Psoas muscle (tissue), 8 donors: ENCODE data around the gene MUC5B. TPM values are rescaled to one million over a fixed set of nuclear protein-coding genes. Genes with fewer than 3 reads are reported as not detected.

Source experiments
- ATAC-seq, 4 donors: fragments of 200-7000 bp; cut with Tn5 transposase; one replicate each; pipeline ENCODE4 v1.9.1; 2020; ENCODE audit warnings: moderate library complexity in 3 of 4, mild to moderate bottlenecking in 2 of 4
- DNase-seq, 2 donors: peaks; one replicate each; pipeline ENCODE4 v3.0.0-alpha.2; 2020
- H3K27ac ChIP-seq: fragments of 200-600 bp; one replicate; pipeline ENCODE4 v1.8.0; 2022
- H3K27me3 ChIP-seq, 3 donors: fragments of 200-600 bp in 1 of 3; one replicate each; pipeline versions ENCODE4 v1.6.1 to v1.8.0; 2013 to 2022; ENCODE audit warnings: low read length in 2 of 3, mild to moderate bottlenecking in 2 of 3, moderate library complexity in 1 of 3; ENCODE audit not compliant: insufficient read depth in 3 of 3
- H3K36me3 ChIP-seq, 2 donors: fragments of 200-600 bp in 1 of 2; one replicate each; pipeline versions ENCODE4 v1.6.1 to v1.8.0; 2013 to 2022; ENCODE audit warnings: low read depth in 1 of 2, mild to moderate bottlenecking in 1 of 2, moderate library complexity in 1 of 2; ENCODE audit not compliant: insufficient read depth in 1 of 2
- H3K4me1 ChIP-seq: fragments of 200-600 bp; one replicate; pipeline ENCODE4 v1.8.0; 2022
- H3K4me3 ChIP-seq: fragments of 200-600 bp; one replicate; pipeline ENCODE4 v1.8.0; 2022; ENCODE audit warnings: mild to moderate bottlenecking
- H3K9me3 ChIP-seq: fragments of 200-600 bp; one replicate; pipeline ENCODE4 v1.8.0; 2022
- WGBS, 3 donors: extraction: QIAGEN DNeasy Blood & Tissue Kit; methylation state at CpG; one replicate each; pipeline versions ENCODE4 v1.1.6 to v1.1.7; 2013; 5-methylcytosine and 5-hydroxymethylcytosine counted together
- intact Hi-C, 2 donors: fragments of 100-400 bp; cut with DNase I; formaldehyde crosslinking; loops; one replicate each; pipeline versions ENCODE4 v1.11.0 to v1.14.2; 2022
- polyA plus RNA-seq, 3 donors: library from polyadenylated mRNA; stranded (reverse); fragments of 200-250 nt; gene quantifications; one replicate each; pipeline ENCODE4 v1.2.3, GENCODE V29; 2013
- total RNA-seq, 4 donors: library from RNA; stranded (reverse); fragmentation: NEBNext Ultra II Directional in 2 of 4; extraction: Animal tissue kit (Norgen Biotek cat#: 25700) in 2 of 4; gene quantifications; one replicate each; pipeline versions ENCODE4 v1.2.1 to v1.2.4, GENCODE V29; 2021 to 2023
- TF ChIP-seq, protein P1 (sequence below): fragments of 200-600 bp; IDR thresholded peaks from one replicate; pipeline ENCODE4 v1.8.0; 2022; ENCODE audit warnings: antibody characterized with exemption
- donor health status: healthy with polysubstance abuse.
- donor health status: DM: no; HTN: no; CAD: no; lungs with moderate emphysema.
- donor health status: Bipolar disorder and iron deficiency.
- donor health status: healthy.
- donor health status: DM: yes; HTN: yes; CAD: no.
- donor health status: DM: no; HTN: no; CAD: no.
- donor health status: DM: no; HTN: no; CAD: no.
- donor health status: DM: yes; HTN: yes; CAD: no.

Gene MUC5B
- total and polyA plus RNA-seq, 7 donors, result under 0.01 to 0.41 (median 0.11) TPM; not detected in 3

DNA sequence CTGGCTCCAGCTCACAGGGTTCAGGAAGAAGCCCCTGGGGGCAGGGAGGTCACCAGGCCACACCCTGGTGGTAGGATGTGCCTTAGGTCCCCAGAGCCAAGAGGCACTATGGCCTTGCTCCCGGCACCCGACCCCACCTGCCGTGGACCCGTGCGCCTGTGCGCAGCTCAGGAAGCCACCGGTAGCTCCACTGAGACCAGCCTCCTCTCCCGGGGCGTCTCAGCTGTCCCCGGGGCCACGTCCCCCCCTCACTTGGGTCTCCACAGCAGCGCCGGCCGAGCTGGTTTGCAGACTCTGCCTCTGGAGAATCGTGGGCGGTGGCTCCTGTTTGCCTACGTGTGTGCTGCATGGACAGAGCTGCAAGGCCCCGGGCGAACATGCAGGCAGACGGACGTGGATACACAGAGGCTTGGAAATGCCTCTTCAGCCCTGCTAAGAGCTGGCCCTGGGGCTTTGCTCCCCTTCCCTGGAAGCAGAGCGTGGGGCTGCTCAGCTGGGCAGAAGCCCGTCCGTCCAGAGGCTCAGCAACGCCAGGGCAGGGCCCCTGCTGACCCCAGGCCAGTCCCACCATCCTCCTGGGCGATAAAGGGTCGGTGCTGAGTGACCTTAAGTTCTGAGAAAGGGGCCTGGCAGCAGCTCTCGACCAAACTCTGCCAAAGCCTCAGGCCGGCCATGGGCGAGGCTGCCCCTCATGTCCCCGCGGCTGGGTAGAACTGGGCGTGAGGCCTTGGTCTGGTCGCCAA is 15.3 kb upstream of the MUC5B start:
- intact Hi-C loops, result loop anchor here in 1 of 2 donors (10.0 kb wide), 2 partner anchors 177 to 367 kb away; partner anchors contain the start of genes BRSK2 and DUSP8
- Histone ChIP-seq H3K36me3 (no peaks in the 10 kb centered on the region), H3K27me3 (peaks cover 0 to 17% (median 7%) of the 10 kb centered on the region in 3 donors), H3K4me1 (no peaks in the 10 kb centered on the region), H3K9me3 (peaks cover 14% of the 10 kb centered on the region), H3K4me3 (no peak overlapping the region), H3K27ac (no peak overlapping the region)
- DNase-seq (peak in 1 of 2 donors; percentile 7), ATAC-seq (no peak)
- 82% methylated on average over 30 to 34 of the region's 34 CpGs for WGBS, 3 donors
- TF ChIP-seq, protein P1, sequence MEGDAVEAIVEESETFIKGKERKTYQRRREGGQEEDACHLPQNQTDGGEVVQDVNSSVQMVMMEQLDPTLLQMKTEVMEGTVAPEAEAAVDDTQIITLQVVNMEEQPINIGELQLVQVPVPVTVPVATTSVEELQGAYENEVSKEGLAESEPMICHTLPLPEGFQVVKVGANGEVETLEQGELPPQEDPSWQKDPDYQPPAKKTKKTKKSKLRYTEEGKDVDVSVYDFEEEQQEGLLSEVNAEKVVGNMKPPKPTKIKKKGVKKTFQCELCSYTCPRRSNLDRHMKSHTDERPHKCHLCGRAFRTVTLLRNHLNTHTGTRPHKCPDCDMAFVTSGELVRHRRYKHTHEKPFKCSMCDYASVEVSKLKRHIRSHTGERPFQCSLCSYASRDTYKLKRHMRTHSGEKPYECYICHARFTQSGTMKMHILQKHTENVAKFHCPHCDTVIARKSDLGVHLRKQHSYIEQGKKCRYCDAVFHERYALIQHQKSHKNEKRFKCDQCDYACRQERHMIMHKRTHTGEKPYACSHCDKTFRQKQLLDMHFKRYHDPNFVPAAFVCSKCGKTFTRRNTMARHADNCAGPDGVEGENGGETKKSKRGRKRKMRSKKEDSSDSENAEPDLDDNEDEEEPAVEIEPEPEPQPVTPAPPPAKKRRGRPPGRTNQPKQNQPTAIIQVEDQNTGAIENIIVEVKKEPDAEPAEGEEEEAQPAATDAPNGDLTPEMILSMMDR, result no peak

- H3K4me1 ChIP-seq, result no peaks in the 10 kb centered on the region
- intact Hi-C loops, result loop anchor here in 1 of 2 donors (10.0 kb wide), 2 partner anchors 177 to 367 kb away; partner anchors contain the start of genes BRSK2 and DUSP8
- WGBS, 3 donors, result 75 to 85% (median 78%) methylated on average over 6 of the region's 6 CpGs
- ATAC-seq, result no peak
- no peak overlapping the region for H3K4me3 ChIP-seq
- no peak overlapping the region for H3K27ac ChIP-seq
- DNase-seq, result peak in 1 of 2 donors; percentile 34
- peaks cover 19% of the 10 kb centered on the region for H3K9me3 ChIP-seq
- peaks cover 0 to 15% (median 7%) of the 10 kb centered on the region in 3 donors for H3K27me3 ChIP-seq
- H3K36me3 ChIP-seq, result no peaks in the 10 kb centered on the region
- TF ChIP-seq, protein P1, result no peak
Observed at GRCh38 chr11:1208144-1208393, 14.8 kb upstream of the MUC5B start.

DNA sequence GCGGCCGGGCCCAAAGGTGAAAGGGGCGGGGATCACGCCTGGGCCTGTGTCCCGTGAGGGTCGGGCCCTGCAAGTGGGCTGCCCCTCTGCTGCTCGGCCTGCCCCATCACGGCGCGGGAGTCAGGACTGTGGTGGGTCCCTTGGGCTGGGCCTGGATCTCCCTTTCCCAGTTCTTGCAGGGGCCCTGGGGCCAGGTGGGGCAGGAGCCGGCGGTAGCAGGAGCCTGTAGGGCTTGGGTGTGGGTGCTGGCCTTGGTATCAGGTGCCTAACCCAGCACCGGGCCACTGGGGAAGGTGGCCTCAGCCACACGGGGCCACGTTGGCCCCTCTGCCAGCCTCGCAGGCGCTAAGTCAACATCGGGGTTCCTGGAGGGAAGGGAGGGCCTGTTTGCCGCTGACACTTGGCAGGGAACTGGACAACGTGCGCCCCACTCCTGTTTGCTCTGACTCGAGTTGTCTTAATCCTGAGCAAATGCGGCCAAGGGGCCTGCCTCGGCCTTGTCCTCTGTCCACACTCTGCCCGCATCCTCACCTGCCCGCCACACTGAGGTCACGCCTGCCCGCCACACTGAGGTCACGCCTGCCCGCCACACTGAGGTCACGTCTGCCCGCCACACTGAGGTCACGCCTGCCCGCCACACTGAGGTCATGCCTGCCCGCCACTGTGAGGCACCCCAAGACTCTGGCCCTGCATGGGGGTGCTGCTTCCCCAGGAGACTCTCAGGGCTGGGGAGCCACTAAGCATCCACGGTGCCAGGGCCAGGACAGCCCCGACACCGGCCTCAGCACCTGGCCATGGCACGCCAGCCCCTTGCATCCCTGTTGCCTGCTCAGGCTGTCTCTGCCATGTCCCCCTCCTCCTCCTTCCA is 14.2 kb upstream of the MUC5B start:
- DNase-seq, result peak; percentile 13 to 35
- Histone ChIP-seq H3K4me1 (no peaks in the 10 kb centered on the region), H3K9me3 (peaks cover 23% of the 10 kb centered on the region), H3K27ac (no peak overlapping the region), H3K27me3 (peaks cover 0 to 10% (median 7%) of the 10 kb centered on the region in 3 donors), H3K4me3 (no peak overlapping the region), H3K36me3 (no peaks in the 10 kb centered on the region)
- intact Hi-C loops, result loop anchor here in 1 of 2 donors (10.0 kb wide), 2 partner anchors 176 to 366 kb away; partner anchors contain the start of genes BRSK2 and DUSP8
- 89 to 91% (median 90%) methylated on average over 28 to 39 of the region's 39 CpGs for WGBS, 3 donors
- TF ChIP-seq, protein P1, result no peak
- no peak for ATAC-seq

- H3K27ac ChIP-seq, result no peak overlapping the region
- TF ChIP-seq, protein P1, result no peak
- H3K9me3 ChIP-seq, result peaks cover 23% of the 10 kb centered on the region
- no peak overlapping the region for H3K4me3 ChIP-seq
- 87 to 89% (median 88%) methylated on average over 17 of the region's 17 CpGs for WGBS, 3 donors
- ATAC-seq, result no peak
- DNase-seq, result peak in 1 of 2 donors; percentile 19
- peaks cover 0 to 7% (median 3%) of the 10 kb centered on the region in 3 donors for H3K27me3 ChIP-seq
- no peaks in the 10 kb centered on the region for H3K36me3 ChIP-seq
- intact Hi-C loops, result loop anchor here in 1 of 2 donors (10.0 kb wide), 2 partner anchors 175 to 365 kb away; partner anchors contain the start of genes BRSK2 and DUSP8
- H3K4me1 ChIP-seq, result no peaks in the 10 kb centered on the region
Observed at GRCh38 chr11:1209371-1210057, 13.4 kb upstream of the MUC5B start.
